GM18517 (cell line): ENCODE results near the gene BRD8.
"Not testable (repeated sequence)": the region's sequence is repeated elsewhere in the genome, so short reads cannot be mapped to it uniquely, and the experiment has no call there.

Experiments
- ATAC-seq: cut with Tn5 transposase; IDR thresholded peaks from one replicate; pipeline ENCODE4 v1.9.1; 2021; ENCODE audit warnings: mild to moderate bottlenecking, moderate library complexity; ENCODE audit not compliant: unreplicated experiment

The BRD8 gene

GRCh38 chr5:138178516-138179276 is at the start of gene BRD8, which contains the start of gene KIF20A:
BRD8 (minus strand) TSS chr5:138178630; CDS start chr5:138178614, 16 bp downstream.
KIF20A (plus strand) TSS chr5:138179112; CDS start chr5:138179681, 569 bp downstream.
- peak; percentile 84 for ATAC-seq

- ATAC-seq: no peak
Measured at GRCh38 chr5:138226910-138227309, 48.5 kb upstream of the BRD8 start.

GRCh38 chr5:138224712-138225111 is 46.3 kb upstream of the BRD8 start:
- ATAC-seq: no peak

GRCh38 chr5:138223532-138223931 is 45.1 kb upstream of the BRD8 start:
- ATAC-seq: no peak

GRCh38 chr5:138216799-138217198 is 38.4 kb upstream of the BRD8 start:
- no peak for ATAC-seq

GRCh38 chr5:138213161-138214029 is 35.0 kb upstream of the BRD8 start, which contains the start of gene CDC23:
CDC23 (minus strand) TSS chr5:138213323; CDS start chr5:138213312, 11 bp downstream.
- ATAC-seq: peak; percentile 95

GRCh38 chr5:138212828-138213160 is 34.4 kb upstream of the BRD8 start:
- peak; percentile 13 for ATAC-seq

GRCh38 chr5:138210985-138211384 is 32.6 kb upstream of the BRD8 start:
- no peak for ATAC-seq

- ATAC-seq: not testable (repeated sequence)
Measured at GRCh38 chr5:138193859-138194258, 15.4 kb upstream of the BRD8 start.

GRCh38 chr5:138192826-138193225 is 14.4 kb upstream of the BRD8 start:
- ATAC-seq: no peak

GRCh38 chr5:138188626-138189025 is 10.2 kb upstream of the BRD8 start:
- no peak for ATAC-seq

- no peak for ATAC-seq
Measured at GRCh38 chr5:138186002-138186447, 7.6 kb upstream of the BRD8 start.

- no peak for ATAC-seq
Measured at GRCh38 chr5:138182808-138183207, 4.4 kb upstream of the BRD8 start.

- ATAC-seq: no peak
Measured at GRCh38 chr5:138180841-138181240, 2.4 kb upstream of the BRD8 start.

GRCh38 chr5:138180183-138180782 is 1.9 kb upstream of the BRD8 start:
- ATAC-seq: no peak

GRCh38 chr5:138179277-138179857 is 937 bp upstream of the BRD8 start:
- no peak for ATAC-seq

GRCh38 chr5:138177941-138178515 is 402 bp downstream of the BRD8 start:
- ATAC-seq: no peak

GRCh38 chr5:138170299-138170698 is 8.1 kb downstream of the BRD8 start:
- ATAC-seq: no peak

- ATAC-seq: no peak
Measured at GRCh38 chr5:138169124-138169523, 9.3 kb downstream of the BRD8 start.

- no peak for ATAC-seq
Measured at GRCh38 chr5:138163721-138164120, 14.7 kb downstream of the BRD8 start.

GRCh38 chr5:138160706-138161105 is 17.7 kb downstream of the BRD8 start:
- no peak for ATAC-seq
